ENCODE measurements around the gene COL18A1. TPM values are rescaled to one million over a fixed set of nuclear protein-coding genes. Genes with fewer than 3 reads are reported as not detected.
"Not testable (repeated sequence)": the region's sequence is repeated elsewhere in the genome, so short reads cannot be mapped to it uniquely, and the experiment has no call there.

COL18A1 gene
- total RNA-seq, 1 experiment from 2014 or later: 353 TPM

GRCh38 chr21:45517249-45518065 is 112.5 kb downstream of the COL18A1 start:
- no peak for DNase-seq (ENCODE audit: low spot score)
- in situ Hi-C loops (cut with HindIII; ENCODE audit: low sequenced_read_pairs): no loop called here

- DNase-seq (ENCODE audit: low spot score): no peak
- in situ Hi-C loops (cut with HindIII; ENCODE audit: low sequenced_read_pairs): no loop called here
These were observed 113.8 kb downstream of the COL18A1 start for GRCh38 chr21:45518742-45519141.

DNA sequence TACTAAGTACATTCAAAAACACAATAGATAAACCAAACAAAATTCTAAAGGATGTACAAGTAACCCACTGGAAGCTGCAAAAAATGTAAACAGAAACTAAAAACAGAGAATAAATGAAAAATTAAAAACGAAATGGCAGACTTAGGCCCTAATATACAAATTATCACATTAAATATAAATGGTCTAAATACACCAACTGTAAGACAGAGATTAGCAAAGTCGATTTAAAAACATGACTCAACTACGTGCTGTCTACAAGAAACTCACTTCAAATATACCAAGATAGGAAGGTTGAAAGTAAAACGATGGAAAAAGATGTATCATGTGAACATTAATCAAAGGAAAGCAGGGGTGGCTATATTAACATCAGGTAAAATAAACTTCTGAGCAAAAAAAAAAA is 114.2 kb downstream of the COL18A1 start:
- DNase-seq (ENCODE audit: low spot score): no peak
- in situ Hi-C loops (cut with HindIII; ENCODE audit: low sequenced_read_pairs): no loop called here

DNA sequence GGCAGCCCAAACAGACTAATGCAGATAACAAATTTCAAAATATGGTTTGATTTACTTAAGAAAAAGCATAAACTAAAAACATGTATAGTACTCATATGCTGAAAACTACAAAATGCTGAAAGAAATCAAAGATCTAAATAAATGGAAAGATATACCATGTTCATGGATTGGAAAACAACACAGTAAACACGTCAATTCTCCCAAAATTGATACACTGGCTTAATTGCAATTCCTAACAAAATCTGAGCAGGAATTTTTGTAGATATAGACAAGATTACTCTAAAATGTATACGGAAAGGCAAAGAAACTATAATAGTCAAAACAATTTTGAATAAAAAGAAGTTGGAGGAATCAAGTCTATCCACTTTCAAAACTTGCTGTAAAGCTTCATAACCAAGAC is 116.3 kb downstream of the COL18A1 start:
- DNase-seq (ENCODE audit: low spot score): no peak
- in situ Hi-C loops (cut with HindIII; ENCODE audit: low sequenced_read_pairs): no loop called here

DNA sequence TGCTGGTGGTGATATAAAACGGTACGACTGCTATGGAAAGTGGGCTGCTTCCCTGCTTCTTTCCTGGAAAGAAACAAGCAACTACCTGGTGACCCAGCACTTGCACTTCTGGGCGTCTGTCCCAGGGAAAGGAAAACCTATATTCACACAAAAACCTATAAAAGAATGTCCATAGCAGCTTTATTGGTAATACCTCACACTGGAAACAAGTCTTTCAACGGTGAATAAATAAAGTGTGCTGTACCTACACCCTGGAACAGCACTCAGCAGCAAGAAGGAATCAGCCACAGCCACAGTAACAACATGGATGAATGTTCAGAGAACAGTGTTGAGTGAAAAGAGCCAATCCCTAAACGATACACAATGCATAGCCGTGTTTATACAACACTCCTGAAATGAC is 117.4 kb downstream of the COL18A1 start:
- no peak for DNase-seq (ENCODE audit: low spot score)
- in situ Hi-C loops (cut with HindIII; ENCODE audit: low sequenced_read_pairs): no loop called here

GRCh38 chr21:45522986-45523385 is 118.0 kb downstream of the COL18A1 start:
- in situ Hi-C loops (cut with HindIII; ENCODE audit: low sequenced_read_pairs): no loop called here
- no peak for DNase-seq (ENCODE audit: low spot score)

GRCh38 chr21:45523411-45524101 is 118.6 kb downstream of the COL18A1 start:
- no peak for DNase-seq (ENCODE audit: low spot score)
- in situ Hi-C loops (cut with HindIII; ENCODE audit: low sequenced_read_pairs): no loop called here

GRCh38 chr21:45524756-45525152 is 119.8 kb downstream of the COL18A1 start:
- DNase-seq (ENCODE audit: low spot score): no peak
- in situ Hi-C loops (cut with HindIII; ENCODE audit: low sequenced_read_pairs): no loop called here

- in situ Hi-C loops (cut with HindIII; ENCODE audit: low sequenced_read_pairs): no loop called here
- DNase-seq (ENCODE audit: low spot score): no peak
These were observed 120.4 kb downstream of the COL18A1 start for GRCh38 chr21:45525153-45525909.

DNA sequence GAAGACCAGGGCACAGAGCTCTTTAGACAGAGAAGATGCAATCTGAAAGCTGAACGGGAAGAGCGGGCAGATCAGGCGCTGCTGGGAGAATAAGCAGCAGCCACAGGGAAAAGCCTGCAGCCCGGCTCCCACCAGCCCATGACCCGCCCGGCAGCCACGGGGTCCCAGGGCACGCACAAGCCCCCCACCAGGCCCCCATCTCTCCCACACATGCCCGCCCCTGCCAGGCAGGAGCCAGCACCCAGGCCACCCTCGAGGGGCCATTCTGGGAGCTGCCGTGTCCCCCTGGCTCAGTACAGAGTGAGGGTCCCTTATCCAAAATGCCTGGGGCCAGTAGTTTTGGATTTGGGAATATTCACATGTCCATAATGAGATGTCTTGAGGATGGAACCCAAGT is 120.9 kb downstream of the COL18A1 start:
- in situ Hi-C loops (cut with HindIII; ENCODE audit: low sequenced_read_pairs): no loop called here
- no peak for DNase-seq (ENCODE audit: low spot score)

DNA sequence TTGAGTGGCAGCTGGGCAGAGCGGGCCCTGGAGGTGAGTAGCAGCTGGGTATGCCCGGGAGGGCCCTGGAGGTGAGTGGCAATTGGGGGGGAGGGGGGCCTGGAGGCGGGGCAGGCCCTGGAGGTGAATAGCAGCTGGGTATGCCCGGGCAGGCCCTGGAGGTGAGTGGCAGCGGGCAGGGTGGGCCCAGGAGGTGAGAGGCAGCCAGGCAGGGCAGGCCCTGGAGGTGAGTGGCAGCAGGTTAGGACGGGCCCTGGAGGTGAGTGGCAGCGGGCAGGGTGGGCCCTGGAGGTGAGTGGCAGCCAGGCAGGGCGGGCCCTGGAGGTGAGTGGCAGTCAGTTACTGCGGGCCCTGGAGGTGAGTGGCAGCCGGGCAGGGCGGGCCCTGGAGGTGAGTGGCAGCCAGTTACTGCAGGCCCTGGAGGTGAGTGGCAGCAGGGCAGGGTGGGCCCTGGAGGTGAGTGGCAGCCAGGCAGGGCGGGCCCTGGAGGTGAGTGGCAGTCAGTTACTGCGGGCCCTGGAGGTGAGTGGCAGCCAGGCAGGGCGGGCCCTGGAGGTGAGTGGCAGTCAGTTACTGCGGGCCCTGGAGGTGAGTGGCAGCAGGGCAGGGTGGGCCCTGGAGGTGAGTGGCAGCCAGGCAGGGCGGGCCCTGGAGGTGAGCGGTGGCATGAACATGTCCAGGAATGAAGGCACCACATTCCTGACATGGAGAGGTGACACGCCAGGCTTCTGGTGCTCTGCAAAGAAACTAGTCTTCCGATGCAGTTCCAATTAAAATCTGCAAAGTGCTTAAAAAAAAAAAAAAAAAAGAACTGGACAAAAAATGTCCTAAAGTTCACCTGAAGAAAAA is 122.4 kb downstream of the COL18A1 start:
- DNase-seq (ENCODE audit: low spot score); in situ Hi-C loops (cut with HindIII; ENCODE audit: low sequenced_read_pairs): not testable (repeated sequence)

DNA sequence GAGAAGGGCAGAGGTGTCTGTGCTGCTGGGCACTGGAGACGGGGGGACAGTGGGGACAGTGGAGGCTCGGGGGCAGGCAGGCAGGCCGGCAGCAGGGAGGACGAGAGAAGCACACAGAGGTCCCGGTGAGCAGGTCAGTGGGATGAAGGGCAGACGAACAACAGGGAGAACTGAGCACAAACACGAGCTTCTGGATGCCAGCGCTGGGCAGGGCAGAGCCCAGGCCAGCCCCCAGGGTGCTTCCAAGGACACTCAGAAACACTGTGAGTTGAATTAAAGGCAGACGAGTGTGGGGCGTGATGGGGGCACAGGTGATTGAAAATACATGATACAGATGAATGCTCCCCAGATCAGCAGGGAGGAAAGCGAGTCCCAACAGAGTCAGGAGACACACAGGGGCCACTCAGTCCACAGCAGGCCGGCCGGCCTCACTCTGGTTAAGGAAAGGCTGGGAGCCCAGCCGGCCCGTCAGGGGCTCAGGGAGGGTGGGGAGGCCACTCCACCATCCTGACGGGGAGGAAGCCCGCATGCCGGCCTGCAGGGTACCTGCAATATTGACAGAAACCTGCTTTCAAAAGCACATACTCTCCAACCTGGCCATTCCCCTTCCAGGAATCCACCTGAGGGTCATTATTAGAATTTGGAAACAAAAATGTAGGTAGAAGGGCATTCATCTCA is 123.2 kb downstream of the COL18A1 start:
- DNase-seq (ENCODE audit: low spot score): no peak

GRCh38 chr21:45528981-45529784 is 124.2 kb downstream of the COL18A1 start:
- DNase-seq (ENCODE audit: low spot score): no peak
- in situ Hi-C loops (cut with HindIII; ENCODE audit: low sequenced_read_pairs): no loop called here

More for the DNA sequence above, 123.2 kb downstream of the COL18A1 start:
- in situ Hi-C loops (cut with HindIII; ENCODE audit: low sequenced_read_pairs): no loop called here

- DNase-seq (ENCODE audit: low spot score): no peak
- in situ Hi-C loops (cut with HindIII; ENCODE audit: low sequenced_read_pairs): no loop called here
These were observed 124.9 kb downstream of the COL18A1 start for GRCh38 chr21:45529785-45530422.

GRCh38 chr21:45530423-45531113 is 125.6 kb downstream of the COL18A1 start:
- DNase-seq (ENCODE audit: low spot score): no peak

DNA sequence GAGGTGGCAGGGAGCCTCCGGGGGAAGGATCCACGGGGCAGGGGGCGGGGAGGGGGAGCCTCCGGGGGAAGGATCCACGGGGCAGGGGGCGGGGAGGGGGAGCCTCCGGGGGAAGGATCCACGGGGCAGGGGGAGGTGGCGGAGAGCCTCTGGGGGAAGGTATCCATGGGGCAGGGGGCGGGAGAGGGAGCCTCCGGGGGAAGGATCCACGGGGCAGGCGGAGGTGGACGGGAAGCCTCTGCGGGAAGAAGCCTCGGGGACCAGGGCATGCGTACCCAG is 126.1 kb downstream of the COL18A1 start:
- in situ Hi-C loops (cut with HindIII; ENCODE audit: low sequenced_read_pairs); DNase-seq (ENCODE audit: low spot score): not testable (repeated sequence)

More at GRCh38 chr21:45530423-45531113, 125.6 kb downstream of the COL18A1 start:
- in situ Hi-C loops (cut with HindIII; ENCODE audit: low sequenced_read_pairs): no loop called here
